NCI-H1417 treated with DMSO at 0.1 percent for 48 hours (cell line): ENCODE results near the gene KIAA1958.
"Not testable (repeated sequence)": the region's sequence is repeated elsewhere in the genome, so short reads cannot be mapped to it uniquely, and the experiment has no call there.

Experiments
- DNase-seq: peaks from one replicate; lab custom pipeline; 2025; lab: John Stamatoyannopoulos, UW

The KIAA1958 gene

GRCh38 chr9:112489039-112489546 is 2.5 kb downstream of the KIAA1958 start:
- DNase-seq = no peak

- peak; percentile 36 for DNase-seq
These were observed 3.4 kb downstream of the KIAA1958 start for GRCh38 chr9:112489876-112490666.

GRCh38 chr9:112493393-112494137 is 6.9 kb downstream of the KIAA1958 start:
- no peak for DNase-seq

GRCh38 chr9:112494153-112494552 is 7.5 kb downstream of the KIAA1958 start:
- no peak for DNase-seq

- DNase-seq = no peak
These were observed 9.0 kb downstream of the KIAA1958 start for GRCh38 chr9:112495614-112496013.

GRCh38 chr9:112496074-112496722 is 9.6 kb downstream of the KIAA1958 start:
- no peak for DNase-seq

- DNase-seq = no peak
These were observed 14.2 kb downstream of the KIAA1958 start for GRCh38 chr9:112500842-112501241.

GRCh38 chr9:112501287-112501686 is 14.7 kb downstream of the KIAA1958 start:
- DNase-seq = no peak

- DNase-seq = no peak
These were observed 15.7 kb downstream of the KIAA1958 start for GRCh38 chr9:112502175-112502946.

GRCh38 chr9:112503170-112503569 is 16.5 kb downstream of the KIAA1958 start:
- no peak for DNase-seq

GRCh38 chr9:112505086-112505485 is 18.5 kb downstream of the KIAA1958 start:
- no peak for DNase-seq

GRCh38 chr9:112505607-112506006 is 19.0 kb downstream of the KIAA1958 start:
- DNase-seq = no peak

GRCh38 chr9:112506571-112506970 is 19.9 kb downstream of the KIAA1958 start:
- no peak for DNase-seq

- no peak for DNase-seq
These were observed 20.5 kb downstream of the KIAA1958 start for GRCh38 chr9:112507001-112507680.

- no peak for DNase-seq
These were observed 21.8 kb downstream of the KIAA1958 start for GRCh38 chr9:112508377-112508776.

- DNase-seq = not testable (repeated sequence)
These were observed 25.8 kb downstream of the KIAA1958 start for GRCh38 chr9:112512377-112512776.

- no peak for DNase-seq
These were observed 30.1 kb downstream of the KIAA1958 start for GRCh38 chr9:112516769-112517168.

GRCh38 chr9:112520069-112520468 is 33.4 kb downstream of the KIAA1958 start:
- DNase-seq = no peak

GRCh38 chr9:112520656-112521055 is 34.0 kb downstream of the KIAA1958 start:
- DNase-seq = no peak

- no peak for DNase-seq
These were observed 40.3 kb downstream of the KIAA1958 start for GRCh38 chr9:112526973-112527372.

GRCh38 chr9:112527959-112528358 is 41.3 kb downstream of the KIAA1958 start:
- DNase-seq = no peak
